Activated naive CD4-positive, alpha-beta T cell treated with anti-CD3 and anti-CD28 coated beads, Interleukin-2, amount 50 U/mL, for 24 hours (primary cell): ENCODE measurements around the gene SMYD1.
"Not testable (repeated sequence)": the region's sequence is repeated elsewhere in the genome, so short reads cannot be mapped to it uniquely, and the experiment has no call there.

Source experiments
- H3K27ac Mint-ChIP-seq: one replicate; pipeline ENCODE4 v1.8.0; 2021; ENCODE audit warnings: mild to moderate bottlenecking, mixed read lengths
- H3K27me3 Mint-ChIP-seq: one replicate; pipeline ENCODE4 v1.8.0; 2021; ENCODE audit warnings: mixed read lengths
- H3K36me3 Mint-ChIP-seq: one replicate; pipeline ENCODE4 v1.8.0; 2021; ENCODE audit warnings: mixed read lengths
- H3K4me1 Mint-ChIP-seq: one replicate; pipeline ENCODE4 v1.8.0; 2021; ENCODE audit warnings: mixed read lengths
- H3K4me3 Mint-ChIP-seq: one replicate; pipeline ENCODE4 v1.8.0; 2021; ENCODE audit warnings: mild to moderate bottlenecking, mixed read lengths
- H3K9me3 Mint-ChIP-seq: one replicate; pipeline ENCODE4 v1.8.0; 2021; ENCODE audit warnings: mixed read lengths

The SMYD1 gene

GRCh38 chr2:88067598-88067997 is at the start of gene SMYD1:
Gene SMYD1 (plus strand): TSS chr2:88067825. CDS start chr2:88067865, 40 bp downstream.
- H3K4me1 Mint-ChIP-seq, result no peaks in the 10 kb centered on the region
- H3K4me3 Mint-ChIP-seq, result no peak within 1 kb of the TSS
- H3K27ac Mint-ChIP-seq, result no peak within 1 kb of the TSS
- H3K36me3 Mint-ChIP-seq, result no peaks in the 10 kb centered on the region
- no peaks in the 10 kb centered on the region for H3K27me3 Mint-ChIP-seq
- H3K9me3 Mint-ChIP-seq, result no peaks in the 10 kb centered on the region

- Mint-ChIP-seq H3K4me3 (peak overlapping the region; percentile 99), H3K27ac (peak overlapping the region; percentile 8), H3K4me1 (peaks cover 21% of the 10 kb centered on the region)
- not testable (repeated sequence) for H3K36me3 Mint-ChIP-seq, H3K27me3 Mint-ChIP-seq, H3K9me3 Mint-ChIP-seq
These were observed 49.4 kb upstream of the SMYD1 start for GRCh38 chr2:88018077-88018805.

GRCh38 chr2:88018909-88019308 is 48.7 kb upstream of the SMYD1 start:
- no peaks in the 10 kb centered on the region for H3K27me3 Mint-ChIP-seq

GRCh38 chr2:88019985-88020384 is 47.6 kb upstream of the SMYD1 start:
- Mint-ChIP-seq H3K27ac (no peak overlapping the region), H3K27me3 (no peaks in the 10 kb centered on the region), H3K9me3 (no peaks in the 10 kb centered on the region), H3K4me1 (peaks cover 17% of the 10 kb centered on the region), H3K4me3 (no peak overlapping the region), H3K36me3 (no peaks in the 10 kb centered on the region)

More at GRCh38 chr2:88018909-88019308, 48.7 kb upstream of the SMYD1 start:
- H3K27ac Mint-ChIP-seq, result no peak overlapping the region
- H3K4me3 Mint-ChIP-seq, result no peak overlapping the region
- H3K36me3 Mint-ChIP-seq, result no peaks in the 10 kb centered on the region
- H3K4me1 Mint-ChIP-seq, result peaks cover 21% of the 10 kb centered on the region
- no peaks in the 10 kb centered on the region for H3K9me3 Mint-ChIP-seq

- Mint-ChIP-seq H3K4me3 (no peak overlapping the region), H3K27ac (no peak overlapping the region), H3K27me3 (no peaks in the 10 kb centered on the region), H3K36me3 (peaks cover 3% of the 10 kb centered on the region), H3K4me1 (peaks cover 12% of the 10 kb centered on the region), H3K9me3 (no peaks in the 10 kb centered on the region)
These were observed 45.0 kb upstream of the SMYD1 start for GRCh38 chr2:88022669-88022921.

- Mint-ChIP-seq H3K4me1 (peaks cover 22% of the 10 kb centered on the region), H3K27me3 (no peaks in the 10 kb centered on the region), H3K9me3 (no peaks in the 10 kb centered on the region)
These were observed 43.1 kb upstream of the SMYD1 start for GRCh38 chr2:88024509-88024908.

GRCh38 chr2:88027697-88028389 is 39.8 kb upstream of the SMYD1 start:
- Mint-ChIP-seq H3K4me3 (peak overlapping the region; percentile 80), H3K36me3 (peaks cover 19% of the 10 kb centered on the region), H3K27ac (peak overlapping the region; percentile 94), H3K27me3 (no peaks in the 10 kb centered on the region), H3K4me1 (peaks cover 22% of the 10 kb centered on the region), H3K9me3 (no peaks in the 10 kb centered on the region)

More at GRCh38 chr2:88024509-88024908, 43.1 kb upstream of the SMYD1 start:
- Mint-ChIP-seq H3K27ac (no peak overlapping the region), H3K4me3 (no peak overlapping the region), H3K36me3 (peaks cover 15% of the 10 kb centered on the region)

GRCh38 chr2:88028931-88029330 is 38.7 kb upstream of the SMYD1 start:
- Mint-ChIP-seq H3K4me1 (peaks cover 22% of the 10 kb centered on the region), H3K36me3 (peaks cover 23% of the 10 kb centered on the region), H3K4me3 (no peak overlapping the region), H3K9me3 (no peaks in the 10 kb centered on the region), H3K27ac (no peak overlapping the region), H3K27me3 (no peaks in the 10 kb centered on the region)

GRCh38 chr2:88032070-88032702 is 35.4 kb upstream of the SMYD1 start:
- Mint-ChIP-seq H3K4me1 (peaks cover 32% of the 10 kb centered on the region), H3K36me3 (peaks cover 29% of the 10 kb centered on the region), H3K9me3 (no peaks in the 10 kb centered on the region), H3K4me3 (no peak overlapping the region), H3K27me3 (no peaks in the 10 kb centered on the region), H3K27ac (no peak overlapping the region)

- H3K4me3 Mint-ChIP-seq, result no peak overlapping the region
- no peaks in the 10 kb centered on the region for H3K27me3 Mint-ChIP-seq
- no peaks in the 10 kb centered on the region for H3K9me3 Mint-ChIP-seq
These were observed 31.4 kb upstream of the SMYD1 start for GRCh38 chr2:88036182-88036581.

GRCh38 chr2:88036606-88037005 is 31.0 kb upstream of the SMYD1 start:
- Mint-ChIP-seq H3K27ac (no peak overlapping the region), H3K36me3 (peaks cover 15% of the 10 kb centered on the region), H3K4me1 (peaks cover 47% of the 10 kb centered on the region), H3K4me3 (no peak overlapping the region), H3K27me3 (no peaks in the 10 kb centered on the region), H3K9me3 (no peaks in the 10 kb centered on the region)

More at GRCh38 chr2:88036182-88036581, 31.4 kb upstream of the SMYD1 start:
- Mint-ChIP-seq H3K4me1 (peaks cover 43% of the 10 kb centered on the region), H3K36me3 (peaks cover 15% of the 10 kb centered on the region), H3K27ac (no peak overlapping the region)

- no peak overlapping the region for H3K4me3 Mint-ChIP-seq
These were observed 29.1 kb upstream of the SMYD1 start for GRCh38 chr2:88038263-88039105.

GRCh38 chr2:88042476-88042875 is 25.1 kb upstream of the SMYD1 start:
- H3K9me3 Mint-ChIP-seq, result no peaks in the 10 kb centered on the region
- H3K36me3 Mint-ChIP-seq, result no peaks in the 10 kb centered on the region
- H3K4me3 Mint-ChIP-seq, result no peak overlapping the region
- peaks cover 63% of the 10 kb centered on the region for H3K4me1 Mint-ChIP-seq
- no peak overlapping the region for H3K27ac Mint-ChIP-seq
- H3K27me3 Mint-ChIP-seq, result no peaks in the 10 kb centered on the region

More at GRCh38 chr2:88038263-88039105, 29.1 kb upstream of the SMYD1 start:
- H3K9me3 Mint-ChIP-seq, result no peaks in the 10 kb centered on the region
- no peaks in the 10 kb centered on the region for H3K27me3 Mint-ChIP-seq
- H3K4me1 Mint-ChIP-seq, result peaks cover 61% of the 10 kb centered on the region
- peaks cover 12% of the 10 kb centered on the region for H3K36me3 Mint-ChIP-seq
- H3K27ac Mint-ChIP-seq, result peak overlapping the region; percentile 63

- H3K9me3 Mint-ChIP-seq, H3K27ac Mint-ChIP-seq: not testable (repeated sequence)
These were observed 22.1 kb upstream of the SMYD1 start for GRCh38 chr2:88045561-88045960.

GRCh38 chr2:88048541-88048940 is 19.1 kb upstream of the SMYD1 start:
- Mint-ChIP-seq H3K36me3 (peaks cover 10% of the 10 kb centered on the region), H3K27me3 (no peaks in the 10 kb centered on the region), H3K4me3 (no peak overlapping the region), H3K27ac (peak overlapping the region; percentile 43), H3K9me3 (no peaks in the 10 kb centered on the region), H3K4me1 (peaks cover 63% of the 10 kb centered on the region)

More at GRCh38 chr2:88045561-88045960, 22.1 kb upstream of the SMYD1 start:
- H3K36me3 Mint-ChIP-seq, H3K4me3 Mint-ChIP-seq, H3K27me3 Mint-ChIP-seq: not testable (repeated sequence)
- H3K4me1 Mint-ChIP-seq, result peaks cover 62% of the 10 kb centered on the region
